ENCODE data around the gene TRIM33. TPM values are rescaled to one million over a fixed set of nuclear protein-coding genes. Genes with fewer than 3 reads are reported as not detected.

TRIM33 gene
- total RNA-seq, 1 experiment from 2014 or later: 41.2 TPM

- Histone ChIP-seq H3K79me2 (ENCODE audit: insufficient read depth, low read length) (no peaks in the 10 kb centered on the region), H3K9ac (ENCODE audit: low read length) (no peak overlapping the region), H2AFZ (ENCODE audit: low read depth, low read length, poor library complexity, severe bottlenecking) (no peak overlapping the region), H3K36me3 (ENCODE audit: control insufficient read depth in 1 of 2, insufficient read depth in 2 of 2, low read length in 2 of 2) (no peaks in the 10 kb centered on the region), H3K9me3 (ENCODE audit: control insufficient read depth in 1 of 2, insufficient read depth in 1 of 2, low read depth in 1 of 2, low read length in 2 of 2) (peaks cover 7 to 9% of the 10 kb centered on the region in 2 experiments; a peak in 2 of 4 replicates), H3K4me3 (replicated peaks in 1 of 2; ENCODE audit: low read depth in 1 of 2, low read length in 2 of 2) (no peak overlapping the region), H4K20me1 (ENCODE audit: insufficient read depth) (no peaks in the 10 kb centered on the region), H3K4me2 (ENCODE audit: low read length) (no peak overlapping the region), H3K27ac (ENCODE audit: low read depth, low read length) (no peak overlapping the region), H3K9me2 (ENCODE audit: insufficient read depth) (no peaks in the 10 kb centered on the region), H3K4me1 (ENCODE audit: control insufficient read depth in 1 of 2, insufficient read depth in 2 of 2, low read length in 2 of 2) (no peaks in the 10 kb centered on the region), H3K27me3 (ENCODE audit: insufficient read depth, low read length) (no peaks in the 10 kb centered on the region)
- no TSS peak for BruUV-seq (replicated peaks)
- intact Hi-C loops (cut with micrococcal nuclease): no loop called here
- no peak for DNase-seq (ENCODE audit: low read depth, low spot score)
- ChIA-PET POLR2A (no interaction called here), RAD21 (ENCODE audit: low non-redundant PET in 1 of 2, low total read pairs in 2 of 2, uncharacterized antibody in 2 of 2, unreplicated experiment in 2 of 2) (no interaction called here), CTCF (no interaction called here)
- no peak for ATAC-seq
- TF ChIP-seq SP1 (IDR thresholded peaks at IDR 0.05; ENCODE audit: low read depth): no peak
- TF ChIP-seq, protein P1, sequence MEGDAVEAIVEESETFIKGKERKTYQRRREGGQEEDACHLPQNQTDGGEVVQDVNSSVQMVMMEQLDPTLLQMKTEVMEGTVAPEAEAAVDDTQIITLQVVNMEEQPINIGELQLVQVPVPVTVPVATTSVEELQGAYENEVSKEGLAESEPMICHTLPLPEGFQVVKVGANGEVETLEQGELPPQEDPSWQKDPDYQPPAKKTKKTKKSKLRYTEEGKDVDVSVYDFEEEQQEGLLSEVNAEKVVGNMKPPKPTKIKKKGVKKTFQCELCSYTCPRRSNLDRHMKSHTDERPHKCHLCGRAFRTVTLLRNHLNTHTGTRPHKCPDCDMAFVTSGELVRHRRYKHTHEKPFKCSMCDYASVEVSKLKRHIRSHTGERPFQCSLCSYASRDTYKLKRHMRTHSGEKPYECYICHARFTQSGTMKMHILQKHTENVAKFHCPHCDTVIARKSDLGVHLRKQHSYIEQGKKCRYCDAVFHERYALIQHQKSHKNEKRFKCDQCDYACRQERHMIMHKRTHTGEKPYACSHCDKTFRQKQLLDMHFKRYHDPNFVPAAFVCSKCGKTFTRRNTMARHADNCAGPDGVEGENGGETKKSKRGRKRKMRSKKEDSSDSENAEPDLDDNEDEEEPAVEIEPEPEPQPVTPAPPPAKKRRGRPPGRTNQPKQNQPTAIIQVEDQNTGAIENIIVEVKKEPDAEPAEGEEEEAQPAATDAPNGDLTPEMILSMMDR (IDR thresholded peaks at IDR 0.05 in 2 of 3, conservative IDR thresholded peaks at IDR 0.05 in 1 of 3; ENCODE audit: borderline replicate concordance in 1 of 3, insufficient read depth in 1 of 3, low read depth in 2 of 3, low read length in 2 of 3): no peak
- TF ChIP-seq JUND (IDR thresholded peaks at IDR 0.05): no peak
- no peak for TF ChIP-seq CBX3 (IDR thresholded peaks at IDR 0.05; ENCODE audit: low read depth)
- TF ChIP-seq EZH2phosphoT487 (IDR thresholded peaks at IDR 0.05; ENCODE audit: borderline replicate concordance): no peak
- no peak for TF ChIP-seq EZH2 (IDR thresholded peaks at IDR 0.05)
- TF ChIP-seq SIN3A (IDR thresholded peaks at IDR 0.05; ENCODE audit: low read depth): no peak
- TF ChIP-seq YY1 (IDR thresholded peaks at IDR 0.05; ENCODE audit: extremely low read depth, insufficient replicate concordance, low read depth, low read length): no peak
- TF ChIP-seq CEBPB (IDR thresholded peaks at IDR 0.05; ENCODE audit: low read depth): no peak
- TF ChIP-seq FOSL1 (IDR thresholded peaks at IDR 0.05; ENCODE audit: low read depth): no peak
- no peak for TF ChIP-seq ELF1 (IDR thresholded peaks at IDR 0.05; ENCODE audit: borderline replicate concordance, low read depth)
- no peak for TF ChIP-seq REST (IDR thresholded peaks at IDR 0.05; ENCODE audit: low read depth)
- TF ChIP-seq EGR1 (IDR thresholded peaks at IDR 0.05; ENCODE audit: low read depth): no peak
- no peak for TF ChIP-seq POLR2AphosphoS5 (IDR thresholded peaks at IDR 0.05; ENCODE audit: low read depth, low read length)
- TF ChIP-seq, protein P2, sequence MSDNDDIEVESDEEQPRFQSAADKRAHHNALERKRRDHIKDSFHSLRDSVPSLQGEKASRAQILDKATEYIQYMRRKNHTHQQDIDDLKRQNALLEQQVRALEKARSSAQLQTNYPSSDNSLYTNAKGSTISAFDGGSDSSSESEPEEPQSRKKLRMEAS (IDR thresholded peaks at IDR 0.05): no peak
- TF ChIP-seq TCF7L2 (IDR thresholded peaks at IDR 0.05; ENCODE audit: borderline replicate concordance, extremely low read depth, insufficient read depth, insufficient read length): no peak
- TF ChIP-seq ZFX (IDR thresholded peaks at IDR 0.05): no peak
Observed at GRCh38 chr1:114367810-114368209, 143.2 kb downstream of the TRIM33 start.
